Breast epithelium (tissue), 4 donors: ENCODE measurements around the gene TMPRSS5. TPM values are rescaled to one million over a fixed set of nuclear protein-coding genes. Genes with fewer than 3 reads are reported as not detected.
"Not testable (repeated sequence)": the region's sequence is repeated elsewhere in the genome, so short reads cannot be mapped to it uniquely, and the experiment has no call there.

ENCODE experiments used
- DNase-seq, 2 donors: peaks; one replicate each; pipeline ENCODE4 v3.0.0-alpha.2; 2019; ENCODE audit warnings: low spot score in 2 of 2
- H3K27ac ChIP-seq, 2 donors: fragments of 200-600 bp; sonication (generic) in 1 of 2; one replicate each; pipeline ENCODE4 v1.5.1; 2016 to 2019; ENCODE audit warnings: mild to moderate bottlenecking in 1 of 2
- H3K27me3 ChIP-seq, 2 donors: fragments of 200-600 bp; sonication (generic) in 1 of 2; one replicate each; pipeline versions ENCODE4 v1.5.1 to v1.6.0; 2017 to 2019; ENCODE audit warnings: control low read depth in 1 of 2, mild to moderate bottlenecking in 1 of 2
- H3K36me3 ChIP-seq: fragments of 200-600 bp; one replicate; pipeline ENCODE4 v1.5.1; 2019
- H3K4me1 ChIP-seq, 2 donors: fragments of 200-600 bp; sonication (generic); one replicate each; pipeline ENCODE4 v1.5.1; 2016 to 2019; ENCODE audit warnings: control low read depth in 1 of 2
- H3K4me3 ChIP-seq, 3 donors: fragments of 200-600 bp; sonication (generic); 1 replicate in 2 of 3; 2 replicates in 1 of 3; pipeline ENCODE4 v1.5.1; 2016 to 2019; ENCODE audit warnings: mild to moderate bottlenecking in 3 of 3, moderate library complexity in 2 of 3
- H3K9me3 ChIP-seq, 2 donors: fragments of 200-600 bp; sonication (generic) in 1 of 2; one replicate each; pipeline ENCODE4 v1.5.1; 2016 to 2019; ENCODE audit warnings: control low read depth in 1 of 2
- CTCF ChIP-seq, 3 donors: fragments of 450-650 bp; IDR thresholded peaks; one replicate each; pipeline ENCODE4 v1.5.1; 2016 to 2017; ENCODE audit warnings: antibody characterized with exemption in 3 of 3, mild to moderate bottlenecking in 3 of 3, moderate library complexity in 3 of 3
- POLR2A ChIP-seq: fragments of 450-650 bp; IDR thresholded peaks from one replicate; pipeline ENCODE4 v1.6.1; 2016; ENCODE audit warnings: antibody characterized with exemption, mild to moderate bottlenecking, moderate library complexity
- POLR2AphosphoS5 ChIP-seq, 3 donors: sonication (generic); formaldehyde crosslinking; IDR thresholded peaks; one replicate each; pipeline ENCODE4 v1.6.1; 2017; ENCODE audit warnings: antibody characterized with exemption in 3 of 3
- intact Hi-C: fragments of 100-400 bp; cut with DNase I; formaldehyde crosslinking; loops from one replicate; pipeline ENCODE4 v1.15.1; 2023; ENCODE audit warnings: low total_unique reads
- total RNA-seq, 3 donors: library from RNA; depleted of rRNA; stranded (reverse); fragments of >200 nt; gene quantifications; one replicate each; pipeline ENCODE4 v1.1.0, GENCODE V29; 2016

TMPRSS5 gene
- total RNA-seq, 3 donors from 2014 or later = 1.6 to 11.3 (median 4.9) TPM

- no peak overlapping the region for H3K4me3 ChIP-seq
- peak overlapping the region in 1 of 2 donors; percentile 7 for H3K27ac ChIP-seq
- no peak for DNase-seq
- H3K9me3 ChIP-seq = no peaks in the 10 kb centered on the region
- no peaks in the 10 kb centered on the region for H3K27me3 ChIP-seq
- intact Hi-C loops = loop anchor here (5.0 kb wide), 1 partner anchor 1217 kb away; no protein-coding TSS in a partner anchor
- H3K36me3 ChIP-seq = no peaks in the 10 kb centered on the region
- H3K4me1 ChIP-seq = no peaks in the 10 kb centered on the region
- TF ChIP-seq CTCF (IDR thresholded peaks at IDR 0.05) = no peak
- TF ChIP-seq POLR2AphosphoS5 (IDR thresholded peaks at IDR 0.05) = no peak
- TF ChIP-seq POLR2A = no peak
These were observed 30.5 kb downstream of the TMPRSS5 start for GRCh38 chr11:113675565-113675964.

GRCh38 chr11:113675003-113675561, 31.0 kb downstream of the TMPRSS5 start:
- Histone ChIP-seq H3K27ac (peak overlapping the region in 1 of 2 donors; percentile 7), H3K27me3 (no peaks in the 10 kb centered on the region), H3K4me3 (no peak overlapping the region), H3K9me3 (no peaks in the 10 kb centered on the region), H3K4me1 (no peaks in the 10 kb centered on the region), H3K36me3 (no peaks in the 10 kb centered on the region)
- intact Hi-C loops = loop anchor here (5.0 kb wide), 1 partner anchor 1217 kb away; no protein-coding TSS in a partner anchor
- no peak for DNase-seq
- TF ChIP-seq CTCF (IDR thresholded peaks at IDR 0.05) = no peak
- TF ChIP-seq POLR2AphosphoS5 (IDR thresholded peaks at IDR 0.05) = no peak
- no peak for TF ChIP-seq POLR2A

- no peak for DNase-seq
- Histone ChIP-seq H3K36me3 (no peaks in the 10 kb centered on the region), H3K27ac (peak overlapping the region in 1 of 2 donors; percentile 26), H3K9me3 (no peaks in the 10 kb centered on the region), H3K4me3 (no peak overlapping the region), H3K4me1 (no peaks in the 10 kb centered on the region), H3K27me3 (no peaks in the 10 kb centered on the region)
- TF ChIP-seq POLR2A = no peak
- TF ChIP-seq POLR2AphosphoS5 (IDR thresholded peaks at IDR 0.05) = no peak
- no peak for TF ChIP-seq CTCF (IDR thresholded peaks at IDR 0.05)
- intact Hi-C loops = loop anchor here (1.0 kb wide), 1 partner anchor 38 kb away; no protein-coding TSS in a partner anchor
These were observed 31.8 kb downstream of the TMPRSS5 start for GRCh38 chr11:113674397-113674685.

- H3K27me3 ChIP-seq = no peaks in the 10 kb centered on the region
- H3K27ac ChIP-seq = peak overlapping the region in 1 of 2 donors; percentile 26
- intact Hi-C loops = loop anchor here (1.0 kb wide), 1 partner anchor 37 kb away; no protein-coding TSS in a partner anchor
- TF ChIP-seq POLR2AphosphoS5 (IDR thresholded peaks at IDR 0.05) (no peak), CTCF (IDR thresholded peaks at IDR 0.05) (no peak)
- no peaks in the 10 kb centered on the region for H3K36me3 ChIP-seq
- no peak overlapping the region for H3K4me3 ChIP-seq
- H3K9me3 ChIP-seq = no peaks in the 10 kb centered on the region
- no peak for DNase-seq
- H3K4me1 ChIP-seq = no peaks in the 10 kb centered on the region
These were observed 32.3 kb downstream of the TMPRSS5 start for GRCh38 chr11:113673550-113674396.

- intact Hi-C loops, H3K36me3 ChIP-seq, H3K9me3 ChIP-seq, H3K27me3 ChIP-seq, H3K27ac ChIP-seq, H3K4me3 ChIP-seq, DNase-seq, H3K4me1 ChIP-seq: not testable (repeated sequence)
These were observed 34.2 kb downstream of the TMPRSS5 start for GRCh38 chr11:113671914-113672313.
